B cell (primary cell): ENCODE data around the gene DOCK4. TPM values are rescaled to one million over a fixed set of nuclear protein-coding genes. Genes with fewer than 3 reads are reported as not detected.

Source experiments
- ATAC-seq: fragments of 200-7000 bp; cut with Tn5 transposase; one replicate; pipeline ENCODE4 v1.10.0; 2021; ENCODE audit warnings: low read depth, mild to moderate bottlenecking, moderate number of reproducible peaks, moderate library complexity
- CTCF ChIA-PET: fragments of 350-600 bp; sonication (Branson Sonifier 250); formaldehyde crosslinking; loops from one replicate; lab custom pipeline; 2021; ENCODE audit warnings: antibody characterized with exemption, inconsistent platforms; lab: Charles Lee
- POLR2A ChIA-PET: fragments of 350-600 bp; sonication (Branson Sonifier 250); formaldehyde crosslinking; loops from one replicate; lab custom pipeline; 2021; ENCODE audit warnings: antibody characterized with exemption; lab: Charles Lee
- DNase-seq: peaks from one replicate; pipeline ENCODE4 v3.0.0; 2013
- H2AFZ ChIP-seq: 2 replicates; pipeline ENCODE4 v1.6.1; 2012; ENCODE audit warnings: mild to moderate bottlenecking, low read depth, low read length; ENCODE audit not compliant: insufficient read depth, poor library complexity, severe bottlenecking
- H3K27ac ChIP-seq, 2 donors: 1 replicate in 1 of 2; 2 replicates in 1 of 2; pipeline ENCODE4 v1.5.1; 2012 to 2013; ENCODE audit warnings: low read length in 2 of 2, mild to moderate bottlenecking in 2 of 2, moderate library complexity in 1 of 2
- H3K27me3 ChIP-seq, 4 experiments: fragments of 200-600 bp in 1 of 4; sonication (generic) in 1 of 4; replicated peaks in 1 of 4; 1 replicate in 2 of 4; 2 replicates in 2 of 4; pipeline versions ENCODE4 v1.6.1 to v1.7.0; 2013 to 2016; ENCODE audit warnings: low read length in 3 of 4, mild to moderate bottlenecking in 2 of 4, mixed read lengths in 1 of 4, moderate library complexity in 1 of 4; ENCODE audit not compliant: insufficient read depth in 4 of 4, control insufficient read depth in 3 of 4; ENCODE audit errors: control extremely low read depth in 1 of 4
- H3K36me3 ChIP-seq, 2 experiments: replicated peaks in 1 of 2; 1 replicate in 1 of 2; 2 replicates in 1 of 2; pipeline versions ENCODE4 v1.6.1 to v1.7.1; 2013; ENCODE audit warnings: low read length in 1 of 2; ENCODE audit not compliant: insufficient read depth in 2 of 2, control insufficient read depth in 1 of 2; ENCODE audit errors: control extremely low read depth in 1 of 2, extremely low read depth in 1 of 2
- H3K4me1 ChIP-seq, 2 donors: fragments of 200-600 bp in 1 of 2; sonication (generic) in 1 of 2; 1 replicate in 1 of 2; 2 replicates in 1 of 2; pipeline versions ENCODE4 v1.5.1 to v1.6.1; 2013 to 2017; ENCODE audit warnings: low read length in 2 of 2; ENCODE audit not compliant: control insufficient read depth in 2 of 2, insufficient read depth in 2 of 2
- H3K4me2 ChIP-seq: replicated peaks from 2 replicates; pipeline ENCODE3; 2012; ENCODE audit warnings: mild to moderate bottlenecking, low read depth, low read length; ENCODE audit not compliant: poor library complexity, severe bottlenecking
- H3K4me3 ChIP-seq, 5 experiments: fragments of 200-600 bp in 1 of 5; sonication (generic) in 1 of 5; 1 replicate in 3 of 5; 2 replicates in 2 of 5; pipeline versions ENCODE4 v1.5.1 to v1.7.0; 2011 to 2016; ENCODE audit warnings: low read length in 4 of 5, mild to moderate bottlenecking in 4 of 5, low read depth in 2 of 5, control low read depth in 1 of 5, moderate library complexity in 1 of 5; ENCODE audit not compliant: insufficient read depth in 1 of 5; ENCODE audit errors: control extremely low read depth in 1 of 5, extremely low read depth in 1 of 5
- H3K79me2 ChIP-seq: fragments of 200-600 bp; sonication (generic); one replicate; pipeline ENCODE4 v1.6.0; 2016; ENCODE audit warnings: low read length; ENCODE audit not compliant: control insufficient read depth, insufficient read depth
- H3K9ac ChIP-seq: fragments of 200-600 bp; sonication (generic); 2 replicates; pipeline ENCODE4 v1.6.1; 2017; ENCODE audit warnings: mild to moderate bottlenecking, low read length, moderate library complexity
- H3K9me3 ChIP-seq, 3 donors: one replicate each; pipeline versions ENCODE4 v1.6.1 to v1.7.1; 2013; ENCODE audit warnings: low read length in 2 of 3; ENCODE audit not compliant: control insufficient read depth in 2 of 3, insufficient read depth in 1 of 3; ENCODE audit errors: control extremely low read depth in 1 of 3
- H4K20me1 ChIP-seq: 2 replicates; pipeline ENCODE4 v1.6.0; 2012; ENCODE audit warnings: mild to moderate bottlenecking, low read length; ENCODE audit not compliant: insufficient read depth, control insufficient read depth, poor library complexity, severe bottlenecking
- H3K27ac Mint-ChIP-seq: one replicate; pipeline ENCODE4 v1.8.0; 2021; ENCODE audit warnings: mixed read lengths
- H3K27me3 Mint-ChIP-seq: one replicate; pipeline ENCODE4 v1.8.0; 2021; ENCODE audit warnings: mixed read lengths
- H3K4me1 Mint-ChIP-seq: one replicate; pipeline ENCODE4 v1.8.0; 2021; ENCODE audit warnings: mixed read lengths
- H3K4me3 Mint-ChIP-seq: one replicate; pipeline ENCODE4 v1.8.0; 2021; ENCODE audit warnings: mixed read lengths
- H3K9me3 Mint-ChIP-seq: one replicate; pipeline ENCODE4 v1.8.0; 2022; ENCODE audit warnings: mixed read lengths; ENCODE audit not compliant: insufficient read depth
- CTCF ChIP-seq: fragments of 200-600 bp; IDR thresholded peaks from one replicate; pipeline ENCODE4 v1.8.0; 2022; ENCODE audit warnings: antibody characterized with exemption, mild to moderate bottlenecking
- EZH2 ChIP-seq: IDR thresholded peaks from 2 replicates; pipeline ENCODE4 v1.6.1; 2012; ENCODE audit warnings: borderline replicate concordance, low read depth, mild to moderate bottlenecking, moderate library complexity, low read length; ENCODE audit not compliant: insufficient read depth, poor library complexity, severe bottlenecking
- WGBS: methylation state at CpG from one replicate; pipeline ENCODE4 v1.1.5; 2013; ENCODE audit warnings: missing lambda C conversion rate; ENCODE audit not compliant: insufficient coverage; 5-methylcytosine and 5-hydroxymethylcytosine counted together
- intact Hi-C: fragments of 100-400 bp; cut with micrococcal nuclease; formaldehyde crosslinking; loops from one replicate; pipeline ENCODE4 v1.10.0; 2022
- polyA plus RNA-seq: library from polyadenylated mRNA; depleted of rRNA; stranded (reverse); fragments of >200 nt; gene quantifications from 2 replicates; pipeline ENCODE4 v1.2.3, GENCODE V29; 2012
- total RNA-seq, 2 donors: library from RNA; stranded (reverse); fragments of 120-200 nt in 1 of 2; gene quantifications; 1 replicate in 1 of 2; 2 replicates in 1 of 2; pipeline versions ENCODE4 v1.2.3 to v1.2.4, GENCODE V29; 2013 to 2022

Gene DOCK4
- total and polyA plus RNA-seq, 2 donors (not counting 1 experiment from before 2014, with no cell fraction given) = 0.03 to 4.1 TPM

GRCh38 chr7:111872450-111873325, 333.5 kb downstream of the DOCK4 start:
- CTCF ChIA-PET = no interaction called here

More at GRCh38 chr7:111872450-111873325, 333.5 kb downstream of the DOCK4 start:
- no peaks in the 10 kb centered on the region for H3K4me1 ChIP-seq
- 100% methylated on average over 2 of the region's 4 CpGs for WGBS
- no peaks in the 10 kb centered on the region for H3K4me1 Mint-ChIP-seq
- H3K79me2 ChIP-seq = no peaks in the 10 kb centered on the region
- no peaks in the 10 kb centered on the region for H3K27me3 Mint-ChIP-seq
- no peak overlapping the region for H3K4me3 ChIP-seq
- H3K9ac ChIP-seq = no peak overlapping the region
- ATAC-seq = no peak
- TF ChIP-seq CTCF (no peak), EZH2 (no peak)
- no peak for DNase-seq
- H3K4me3 Mint-ChIP-seq = no peak overlapping the region
- H3K9me3 Mint-ChIP-seq = no peaks in the 10 kb centered on the region
- no peak overlapping the region for H3K27ac Mint-ChIP-seq
- H4K20me1 ChIP-seq = no peaks in the 10 kb centered on the region
- no peaks in the 10 kb centered on the region for H3K36me3 ChIP-seq
- intact Hi-C loops = no loop called here
- POLR2A ChIA-PET = no interaction called here
- H3K4me2 ChIP-seq = no peak overlapping the region
- H3K9me3 ChIP-seq = no peaks in the 10 kb centered on the region
- H2AFZ ChIP-seq = no peak overlapping the region
- H3K27ac ChIP-seq = no peak overlapping the region
- H3K27me3 ChIP-seq = no peaks in the 10 kb centered on the region
